Central memory CD8-positive, alpha-beta T cell (primary cell): Measurements from ENCODE around the gene BUB3.
"Not testable (repeated sequence)": the region's sequence is repeated elsewhere in the genome, so short reads cannot be mapped to it uniquely, and the experiment has no call there.

Experiments used
- ATAC-seq: fragments of 150-1000 bp; cut with Tn5 transposase; replicated peaks from 2 replicates; pipeline ENCODE4 v1.10.0; 2022; ENCODE audit warnings: mild to moderate bottlenecking, moderate FRiP score, moderate number of reproducible peaks; ENCODE audit not compliant: poor library complexity, severe bottlenecking; ENCODE audit errors: extremely low read depth
- DNase-seq, 2 donors: peaks; one replicate each; pipeline ENCODE4 v3.0.0; 2021; ENCODE audit warnings: low spot score in 2 of 2
- H3K27ac Mint-ChIP-seq: one replicate; pipeline ENCODE4 v1.8.0; 2022; ENCODE audit warnings: low read depth, mild to moderate bottlenecking, moderate library complexity, mixed read lengths
- H3K27me3 Mint-ChIP-seq: one replicate; pipeline ENCODE4 v1.8.0; 2022; ENCODE audit warnings: mixed read lengths
- H3K36me3 Mint-ChIP-seq: one replicate; pipeline ENCODE4 v1.8.0; 2022; ENCODE audit warnings: mild to moderate bottlenecking, moderate library complexity, mixed read lengths; ENCODE audit not compliant: insufficient read depth
- H3K4me1 Mint-ChIP-seq: one replicate; pipeline ENCODE4 v1.8.0; 2022; ENCODE audit warnings: mixed read lengths
- H3K4me3 Mint-ChIP-seq: one replicate; pipeline ENCODE4 v1.8.0; 2022; ENCODE audit warnings: mild to moderate bottlenecking, moderate library complexity, mixed read lengths
- H3K9me3 Mint-ChIP-seq: one replicate; pipeline ENCODE4 v1.8.0; 2022; ENCODE audit warnings: mixed read lengths

BUB3 gene

DNA sequence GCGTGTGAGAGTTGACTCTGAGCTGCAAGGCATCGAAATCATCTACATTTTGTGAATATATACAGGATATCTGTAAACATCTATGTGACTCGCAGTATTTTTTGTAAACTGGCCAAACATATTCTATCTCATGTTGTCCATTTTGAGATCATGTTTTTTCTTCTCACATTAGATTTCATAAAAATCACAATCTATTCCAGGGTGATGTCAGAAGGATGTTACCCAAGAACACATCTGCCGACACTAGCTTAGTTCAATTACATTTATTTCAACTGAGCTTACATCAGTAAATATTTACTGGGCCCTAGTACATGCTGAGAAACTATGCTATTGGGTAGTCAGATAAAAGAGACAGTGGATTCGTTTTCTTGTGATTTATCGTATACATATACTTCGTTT lies 2.5 kb upstream of the BUB3 start:
- ATAC-seq (no peak), DNase-seq (no peak)
- H3K27ac Mint-ChIP-seq, result no peak overlapping the region
- peaks cover 29% of the 10 kb centered on the region for H3K27me3 Mint-ChIP-seq
- no peak overlapping the region for H3K4me3 Mint-ChIP-seq
- H3K36me3 Mint-ChIP-seq, result peaks cover 17% of the 10 kb centered on the region
- peaks cover 43% of the 10 kb centered on the region for H3K4me1 Mint-ChIP-seq
- no peaks in the 10 kb centered on the region for H3K9me3 Mint-ChIP-seq

DNA sequence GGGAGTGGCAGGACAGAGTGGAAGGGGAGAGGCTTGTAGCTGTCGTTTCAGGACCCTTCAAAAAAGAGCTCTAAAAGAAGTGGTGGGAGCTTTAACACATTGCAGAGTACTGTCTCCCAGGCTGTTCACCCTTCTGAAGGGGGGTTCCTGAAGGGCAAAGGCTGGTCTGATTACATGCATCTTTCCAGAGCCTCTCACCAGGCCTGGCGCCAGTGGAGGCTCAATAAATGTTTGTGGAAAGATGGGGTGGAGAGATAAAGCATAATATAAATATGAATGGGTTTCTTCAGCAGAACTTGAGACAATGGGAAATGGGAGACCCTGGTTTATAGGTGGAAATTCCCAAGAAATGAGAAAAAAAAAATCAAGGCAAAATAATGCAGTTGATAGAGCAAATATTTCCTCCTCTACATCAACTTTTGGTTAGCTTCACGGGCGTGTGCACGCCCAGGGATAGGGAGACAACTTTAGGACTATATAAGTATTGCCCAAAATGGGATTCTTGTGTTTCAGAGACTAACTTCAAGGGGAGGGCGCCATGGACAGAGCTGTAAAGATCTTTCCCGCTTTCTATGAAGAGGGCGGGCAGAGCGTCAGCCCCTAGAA lies 613 bp upstream of the BUB3 start:
- Mint-ChIP-seq H3K9me3 (no peaks in the 10 kb centered on the region), H3K4me1 (peaks cover 54% of the 10 kb centered on the region), H3K36me3 (peaks cover 35% of the 10 kb centered on the region), H3K27ac (peak overlapping the region; percentile 97), H3K27me3 (peaks cover 19% of the 10 kb centered on the region), H3K4me3 (peak overlapping the region; percentile 99)
- ATAC-seq (no peak), DNase-seq (no peak)

DNA sequence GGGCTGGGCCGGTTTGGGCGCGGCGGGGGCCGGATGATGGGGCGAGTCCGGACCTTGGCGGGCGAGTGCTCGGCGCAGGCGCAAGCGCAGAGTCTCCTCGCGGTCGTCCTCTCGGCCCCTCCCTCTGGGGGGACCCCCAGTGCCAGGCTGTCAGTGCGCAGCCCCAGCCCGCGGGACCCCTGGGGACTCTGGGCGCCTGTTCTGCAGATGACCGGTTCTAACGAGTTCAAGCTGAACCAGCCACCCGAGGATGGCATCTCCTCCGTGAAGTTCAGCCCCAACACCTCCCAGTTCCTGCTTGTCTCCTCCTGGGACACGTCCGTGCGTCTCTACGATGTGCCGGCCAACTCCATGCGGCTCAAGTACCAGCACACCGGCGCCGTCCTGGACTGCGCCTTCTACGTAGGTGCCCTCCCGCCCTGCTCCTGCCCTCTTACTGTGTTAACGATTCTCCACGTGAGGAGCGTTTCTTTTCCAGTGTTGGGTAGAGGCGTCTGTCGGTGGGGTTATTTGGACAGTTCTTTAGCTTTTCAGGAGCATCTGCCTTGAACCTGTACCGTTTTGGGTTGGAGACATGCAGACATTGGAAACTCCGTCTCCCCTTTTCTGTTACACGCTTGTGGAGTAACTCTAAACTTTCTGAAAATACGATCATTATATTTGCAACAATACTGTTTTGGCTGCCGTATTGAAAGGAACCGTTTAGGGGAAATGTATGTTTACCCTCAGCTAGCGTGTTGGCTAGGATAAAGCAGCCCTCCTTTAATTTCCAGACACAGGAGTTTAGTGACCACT lies 706 bp downstream of the BUB3 start:
- Mint-ChIP-seq H3K4me3 (peak overlapping the region; percentile 99), H3K36me3 (peaks cover 37% of the 10 kb centered on the region), H3K27ac (peak overlapping the region; percentile 97), H3K4me1 (peaks cover 58% of the 10 kb centered on the region), H3K27me3 (peaks cover 7% of the 10 kb centered on the region), H3K9me3 (no peaks in the 10 kb centered on the region)
- DNase-seq (peak in 1 of 2 donors; percentile 18), ATAC-seq (peak; percentile 3)

DNA sequence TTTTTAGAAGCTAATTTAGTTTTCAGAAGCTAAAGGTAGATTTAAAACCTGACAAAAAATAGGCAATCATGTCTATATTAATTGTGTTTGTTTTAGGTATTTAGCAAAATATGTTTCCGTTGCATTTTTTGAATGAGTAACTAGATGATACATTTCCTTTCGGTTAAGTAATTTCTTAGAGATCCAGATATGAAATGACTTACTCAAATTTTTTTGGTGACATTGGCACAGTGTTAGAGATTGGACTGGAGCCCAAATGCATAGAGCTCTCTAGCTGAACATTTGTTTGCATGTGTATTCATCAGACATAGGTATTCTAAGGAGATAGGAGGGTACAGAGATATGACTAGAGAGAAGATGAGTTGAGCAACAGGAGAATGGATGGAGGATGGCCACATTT lies 1.9 kb downstream of the BUB3 start:
- no peaks in the 10 kb centered on the region for H3K27me3 Mint-ChIP-seq
- ATAC-seq (no peak), DNase-seq (no peak)
- peaks cover 38% of the 10 kb centered on the region for H3K36me3 Mint-ChIP-seq
- H3K4me3 Mint-ChIP-seq, result peak overlapping the region; percentile 99
- H3K4me1 Mint-ChIP-seq, result peaks cover 70% of the 10 kb centered on the region
- H3K27ac Mint-ChIP-seq, result peak overlapping the region; percentile 1
- H3K9me3 Mint-ChIP-seq, result no peaks in the 10 kb centered on the region

DNA sequence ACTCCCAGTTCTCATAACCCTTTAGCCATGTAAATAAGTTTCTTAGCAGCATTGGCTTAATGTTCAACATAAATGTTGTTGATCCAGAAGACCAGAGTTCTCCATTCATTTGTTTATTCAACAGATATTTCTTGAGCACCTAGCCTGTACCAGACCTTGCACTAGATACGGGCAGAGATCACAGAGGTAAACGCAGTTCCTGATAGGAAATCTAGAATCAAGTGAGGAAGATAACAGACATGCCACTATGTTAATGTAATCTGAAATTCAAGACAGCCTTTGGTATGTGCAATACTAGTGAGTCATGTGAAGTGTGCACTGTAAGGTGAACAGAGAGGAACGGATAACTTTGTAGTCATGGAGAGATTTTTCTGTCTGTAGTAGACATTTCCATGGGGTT lies 3.0 kb downstream of the BUB3 start:
- peaks cover 47% of the 10 kb centered on the region for H3K36me3 Mint-ChIP-seq
- DNase-seq (no peak), ATAC-seq (no peak)
- peak overlapping the region; percentile 19 for H3K27ac Mint-ChIP-seq
- H3K9me3 Mint-ChIP-seq, result no peaks in the 10 kb centered on the region
- peak overlapping the region; percentile 25 for H3K4me3 Mint-ChIP-seq
- H3K27me3 Mint-ChIP-seq, result no peaks in the 10 kb centered on the region
- H3K4me1 Mint-ChIP-seq, result peaks cover 75% of the 10 kb centered on the region

DNA sequence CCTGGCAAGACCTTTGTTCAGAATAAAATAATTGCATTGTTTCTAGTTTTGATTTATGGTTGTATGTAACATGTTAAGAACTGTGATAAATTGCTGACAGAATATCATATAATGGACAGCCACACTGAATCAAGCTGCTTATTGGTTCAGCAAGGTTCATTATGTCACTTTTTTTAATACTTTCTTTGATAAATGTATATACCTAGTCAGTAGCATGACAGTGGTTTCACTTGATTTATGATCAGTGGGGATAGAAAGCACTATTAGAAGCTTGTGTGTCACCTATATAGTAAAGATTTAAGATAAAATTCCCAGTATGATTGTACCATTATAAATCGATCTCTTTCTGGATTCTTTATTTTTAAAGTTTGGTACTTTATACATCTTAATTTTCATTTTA lies 4.5 kb downstream of the BUB3 start:
- DNase-seq, result no peak
- Mint-ChIP-seq H3K9me3 (no peaks in the 10 kb centered on the region), H3K27ac (peak overlapping the region; percentile 84), H3K4me3 (no peak overlapping the region), H3K27me3 (no peaks in the 10 kb centered on the region), H3K36me3 (peaks cover 57% of the 10 kb centered on the region), H3K4me1 (peaks cover 70% of the 10 kb centered on the region)
- no peak for ATAC-seq

DNA sequence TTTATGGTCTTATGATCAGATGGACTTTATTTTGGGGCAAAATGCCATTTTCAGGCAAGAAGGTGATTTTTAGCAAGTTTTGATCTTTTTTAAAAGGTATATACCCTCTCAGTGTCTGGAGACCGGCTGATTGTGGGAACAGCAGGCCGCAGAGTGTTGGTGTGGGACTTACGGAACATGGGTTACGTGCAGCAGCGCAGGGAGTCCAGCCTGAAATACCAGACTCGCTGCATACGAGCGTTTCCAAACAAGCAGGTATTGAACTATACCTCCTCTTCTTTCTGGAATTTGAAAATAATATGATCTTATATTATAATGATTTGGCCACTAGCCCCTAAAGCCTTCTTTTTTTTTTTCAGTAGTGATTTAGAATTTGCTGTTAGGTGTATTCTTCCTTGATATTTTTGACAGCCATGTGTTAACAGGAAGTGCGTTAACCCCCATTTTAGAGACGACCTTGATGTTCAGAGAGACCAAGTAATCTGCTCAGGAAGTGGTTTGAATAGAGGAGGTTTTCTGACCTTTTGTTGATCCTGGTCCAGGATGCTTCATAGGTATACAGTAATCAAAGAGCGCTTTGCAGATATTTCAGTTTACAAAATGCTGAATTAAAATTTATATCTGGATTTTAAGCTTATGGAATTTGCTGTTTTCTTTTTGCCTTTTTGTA lies 6.2 kb downstream of the BUB3 start:
- DNase-seq, result no peak
- ATAC-seq, result peak; percentile 100
- Mint-ChIP-seq H3K27me3 (no peaks in the 10 kb centered on the region), H3K9me3 (no peaks in the 10 kb centered on the region), H3K27ac (peak overlapping the region; percentile 84), H3K4me3 (peak overlapping the region; percentile 36), H3K36me3 (peaks cover 64% of the 10 kb centered on the region), H3K4me1 (peaks cover 61% of the 10 kb centered on the region)

DNA sequence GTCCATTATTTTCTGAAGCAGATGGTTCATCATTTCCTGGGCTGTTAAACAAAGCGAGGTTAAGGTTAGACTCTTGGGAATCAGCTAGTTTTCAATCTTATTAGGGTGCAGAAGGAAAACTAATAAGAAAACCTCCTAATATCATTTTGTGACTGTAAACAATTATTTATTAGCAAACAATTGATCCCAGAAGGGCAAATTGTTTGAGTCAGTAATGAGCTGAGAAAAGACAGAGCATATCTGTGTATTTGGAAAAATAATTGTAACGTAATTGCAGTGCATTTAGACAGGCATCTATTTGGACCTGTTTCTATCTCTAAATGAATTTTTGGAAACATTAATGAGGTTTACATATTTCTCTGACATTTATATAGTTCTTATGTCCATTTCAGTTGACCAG lies 10.1 kb downstream of the BUB3 start:
- H3K9me3 Mint-ChIP-seq, result no peaks in the 10 kb centered on the region
- H3K36me3 Mint-ChIP-seq, result peaks cover 57% of the 10 kb centered on the region
- H3K27ac Mint-ChIP-seq, result no peak overlapping the region
- no peak for DNase-seq
- peaks cover 42% of the 10 kb centered on the region for H3K4me1 Mint-ChIP-seq
- no peaks in the 10 kb centered on the region for H3K27me3 Mint-ChIP-seq
- no peak for ATAC-seq
- H3K4me3 Mint-ChIP-seq, result no peak overlapping the region

DNA sequence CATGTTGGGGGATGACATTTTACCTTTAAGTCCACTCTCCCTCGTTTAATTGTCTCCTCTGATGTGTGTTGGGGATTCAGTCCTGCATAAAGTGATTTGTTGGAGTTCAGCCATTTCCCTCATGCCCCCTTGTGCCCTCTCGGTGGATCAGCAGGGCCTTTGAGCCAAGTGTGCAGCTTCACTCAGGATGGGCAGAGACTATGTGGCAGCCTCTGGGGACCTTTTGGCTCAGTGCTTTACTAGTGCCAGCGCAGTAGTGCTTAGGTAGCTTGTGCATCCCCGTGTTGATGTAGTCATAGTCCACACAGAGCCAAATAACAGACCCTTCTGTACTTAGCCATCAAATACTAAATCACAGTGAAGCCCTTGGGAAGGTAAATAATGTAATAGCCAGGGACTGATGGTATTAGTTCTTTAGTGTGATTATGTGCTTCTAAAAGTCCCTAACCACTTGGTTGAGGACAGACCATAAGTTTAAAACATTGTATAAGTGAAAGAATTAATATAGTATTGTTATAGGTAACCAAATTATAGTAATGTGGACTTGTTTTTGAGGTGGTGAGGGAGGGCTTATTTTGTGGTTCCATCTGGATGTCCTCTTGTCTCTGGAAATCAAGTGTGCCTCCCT lies 11.4 kb downstream of the BUB3 start:
- Mint-ChIP-seq H3K4me1 (peaks cover 32% of the 10 kb centered on the region), H3K27me3 (no peaks in the 10 kb centered on the region), H3K9me3 (no peaks in the 10 kb centered on the region), H3K4me3 (no peak overlapping the region), H3K36me3 (peaks cover 55% of the 10 kb centered on the region), H3K27ac (no peak overlapping the region)
- ATAC-seq, result no peak
- DNase-seq, result no peak

DNA sequence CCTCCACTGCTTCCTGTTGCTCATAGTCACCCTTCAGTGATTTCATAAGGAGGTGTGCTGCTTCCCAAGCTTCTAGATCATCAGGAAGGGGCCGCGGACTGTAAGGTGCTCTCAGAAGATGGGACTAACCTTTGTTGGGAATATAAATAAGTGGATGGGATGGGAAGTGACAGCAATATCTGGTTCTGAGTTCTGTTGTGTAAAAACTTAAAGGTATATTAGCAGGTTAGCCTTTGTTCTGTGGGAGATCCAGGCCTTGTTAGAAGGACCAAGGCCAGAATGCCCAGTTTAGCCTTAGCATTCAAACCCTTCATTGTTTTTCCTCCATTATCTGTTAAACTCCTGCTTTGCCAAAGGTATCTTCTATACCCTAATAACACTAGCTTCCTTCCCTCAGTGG lies 12.4 kb downstream of the BUB3 start:
- no peak for DNase-seq
- H3K4me3 Mint-ChIP-seq, result no peak overlapping the region
- no peaks in the 10 kb centered on the region for H3K9me3 Mint-ChIP-seq
- H3K4me1 Mint-ChIP-seq, result peaks cover 24% of the 10 kb centered on the region
- peaks cover 54% of the 10 kb centered on the region for H3K36me3 Mint-ChIP-seq
- no peak overlapping the region for H3K27ac Mint-ChIP-seq
- ATAC-seq, result no peak
- no peaks in the 10 kb centered on the region for H3K27me3 Mint-ChIP-seq

DNA sequence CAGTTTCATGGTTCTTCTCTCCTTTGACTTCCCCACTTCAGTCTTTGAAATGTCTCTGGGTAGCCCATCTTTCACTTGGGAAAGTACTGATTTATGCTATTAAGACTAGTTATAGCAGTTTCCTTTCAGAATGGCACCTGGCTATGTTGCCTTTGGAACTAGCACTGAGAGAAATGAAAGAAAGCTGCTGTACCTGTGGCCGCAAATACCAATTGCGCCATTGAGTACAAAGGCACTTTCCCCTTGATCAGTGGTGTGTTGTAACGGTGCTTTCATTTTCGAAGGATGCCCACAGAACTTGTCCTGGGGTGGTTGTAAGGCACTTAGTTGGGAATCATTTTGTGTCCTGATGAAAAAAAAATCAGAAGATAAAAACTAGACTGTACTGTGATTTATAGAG lies 16.8 kb downstream of the BUB3 start:
- Mint-ChIP-seq H3K4me3 (no peak overlapping the region), H3K27ac (no peak overlapping the region), H3K36me3 (peaks cover 24% of the 10 kb centered on the region), H3K9me3 (no peaks in the 10 kb centered on the region), H3K27me3 (no peaks in the 10 kb centered on the region), H3K4me1 (peaks cover 27% of the 10 kb centered on the region)
- no peak for ATAC-seq
- DNase-seq, result no peak

DNA sequence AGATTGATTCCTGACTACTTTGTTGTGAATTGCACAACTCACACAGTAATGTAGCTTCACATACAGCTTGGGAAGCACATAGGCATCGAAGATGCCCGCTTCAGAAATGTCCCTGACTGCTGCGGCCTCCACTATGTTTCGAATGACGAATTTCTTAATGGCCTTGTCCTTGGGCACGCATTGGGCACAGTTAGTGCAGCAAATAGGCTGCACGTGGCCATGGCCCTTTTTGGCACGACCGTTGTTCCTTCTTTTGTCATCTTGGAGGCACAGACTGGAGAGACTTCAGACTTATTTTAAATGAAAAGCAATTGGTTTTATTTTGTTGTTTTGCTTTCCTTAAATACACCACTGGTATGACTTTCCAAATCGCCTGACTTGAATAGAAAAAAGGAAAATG lies 17.4 kb downstream of the BUB3 start:
- H3K4me1 Mint-ChIP-seq, result peaks cover 26% of the 10 kb centered on the region
- not testable (repeated sequence) for H3K27me3 Mint-ChIP-seq, H3K9me3 Mint-ChIP-seq, H3K4me3 Mint-ChIP-seq, ATAC-seq, DNase-seq, H3K27ac Mint-ChIP-seq
- H3K36me3 Mint-ChIP-seq, result peaks cover 22% of the 10 kb centered on the region
